ENCODE data around the gene CCNL1.
A peak's percentile ranks its signal among the peaks of the same experiment; 100 is the strongest.
"Not testable (repeated sequence)": the region's sequence is repeated elsewhere in the genome, so short reads cannot be mapped to it uniquely, and the experiment has no call there.

The CCNL1 gene

DNA sequence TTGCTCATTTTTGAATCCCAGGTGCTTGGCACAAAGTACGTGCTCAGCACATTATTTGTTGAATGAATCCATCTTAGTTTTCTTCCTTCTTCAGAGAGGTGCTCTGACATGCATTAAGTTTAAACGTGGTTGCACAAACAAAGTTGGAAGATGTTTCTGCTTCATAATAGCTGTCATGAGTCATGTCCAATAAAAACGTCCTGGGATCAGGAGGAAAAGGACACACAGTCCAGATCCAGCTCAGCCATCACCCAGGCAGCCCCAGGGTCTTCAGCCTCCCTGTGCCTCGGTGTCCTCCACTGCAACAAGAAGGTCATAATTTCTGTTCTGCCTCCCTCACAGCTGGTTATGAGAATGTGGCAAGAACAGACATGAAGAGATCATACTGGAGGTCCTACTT is 55.4 kb downstream of the CCNL1 start:
- H3K36me3 ChIP-seq (ENCODE audit: insufficient read depth, low read length) = no peaks in the 10 kb centered on the region
- H3K27me3 ChIP-seq (ENCODE audit: insufficient read depth, low read length, poor library complexity, severe bottlenecking) = no peaks in the 10 kb centered on the region
- no peaks in the 10 kb centered on the region for H3K9me3 ChIP-seq (ENCODE audit: insufficient read depth, low read depth, low read length)
- H3K4me1 ChIP-seq (ENCODE audit: insufficient read depth, low read length, poor library complexity, severe bottlenecking) = no peaks in the 10 kb centered on the region
- no peak overlapping the region for H3K4me3 ChIP-seq (ENCODE audit: low read length, poor library complexity, severe bottlenecking)
- no peak for TF ChIP-seq EZH2phosphoT487 (IDR thresholded peaks at IDR 0.05; ENCODE audit: borderline replicate concordance)
- TF ChIP-seq, protein P1, sequence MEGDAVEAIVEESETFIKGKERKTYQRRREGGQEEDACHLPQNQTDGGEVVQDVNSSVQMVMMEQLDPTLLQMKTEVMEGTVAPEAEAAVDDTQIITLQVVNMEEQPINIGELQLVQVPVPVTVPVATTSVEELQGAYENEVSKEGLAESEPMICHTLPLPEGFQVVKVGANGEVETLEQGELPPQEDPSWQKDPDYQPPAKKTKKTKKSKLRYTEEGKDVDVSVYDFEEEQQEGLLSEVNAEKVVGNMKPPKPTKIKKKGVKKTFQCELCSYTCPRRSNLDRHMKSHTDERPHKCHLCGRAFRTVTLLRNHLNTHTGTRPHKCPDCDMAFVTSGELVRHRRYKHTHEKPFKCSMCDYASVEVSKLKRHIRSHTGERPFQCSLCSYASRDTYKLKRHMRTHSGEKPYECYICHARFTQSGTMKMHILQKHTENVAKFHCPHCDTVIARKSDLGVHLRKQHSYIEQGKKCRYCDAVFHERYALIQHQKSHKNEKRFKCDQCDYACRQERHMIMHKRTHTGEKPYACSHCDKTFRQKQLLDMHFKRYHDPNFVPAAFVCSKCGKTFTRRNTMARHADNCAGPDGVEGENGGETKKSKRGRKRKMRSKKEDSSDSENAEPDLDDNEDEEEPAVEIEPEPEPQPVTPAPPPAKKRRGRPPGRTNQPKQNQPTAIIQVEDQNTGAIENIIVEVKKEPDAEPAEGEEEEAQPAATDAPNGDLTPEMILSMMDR (conservative IDR thresholded peaks at IDR 0.05; ENCODE audit: low read length) = no peak
- H3K9me2 ChIP-seq (replicated peaks; ENCODE audit: low read depth, low read length) = no peaks in the 10 kb centered on the region
- no peak overlapping the region for H3K4me2 ChIP-seq (ENCODE audit: low read depth, low read length, poor library complexity, severe bottlenecking)
- no peaks in the 10 kb centered on the region for H3K79me2 ChIP-seq (ENCODE audit: insufficient read depth, low read length)
- H3K9ac ChIP-seq (ENCODE audit: low read depth, low read length, poor library complexity, severe bottlenecking) = no peak overlapping the region
- no peaks in the 10 kb centered on the region for H3F3A ChIP-seq (ENCODE audit: low read depth)
- no peaks in the 10 kb centered on the region for H4K20me1 ChIP-seq (ENCODE audit: insufficient read depth, low read length, poor library complexity, severe bottlenecking)
- peak overlapping the region; percentile 62; the same call in 1 of the 2 replicates for H2AFZ ChIP-seq (ENCODE audit: low read length)

DNA sequence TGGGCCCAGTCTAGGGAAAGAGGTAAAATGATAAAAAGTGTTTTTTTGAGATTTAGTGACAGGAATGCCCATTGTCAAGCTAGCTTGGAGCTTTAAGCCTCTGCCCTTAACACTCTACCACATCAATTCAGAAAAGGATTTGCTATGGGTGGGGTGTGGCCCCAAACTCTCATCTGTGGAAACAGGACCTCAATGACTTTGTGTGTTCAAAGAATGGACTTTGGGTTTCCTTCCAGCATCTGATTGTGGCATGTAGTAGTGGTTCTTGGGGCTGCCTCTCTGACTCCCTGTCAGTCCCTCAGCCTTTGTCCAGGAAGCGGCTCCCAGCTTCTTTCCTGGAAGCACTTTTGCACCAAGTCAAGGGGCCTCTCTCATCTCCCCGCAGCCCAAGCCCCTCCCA is 56.1 kb downstream of the CCNL1 start:
- peak overlapping the region; percentile 72; the same call in 1 of the 2 replicates for H2AFZ ChIP-seq (ENCODE audit: low read length)
- no peak overlapping the region for H3K4me2 ChIP-seq (ENCODE audit: low read depth, low read length, poor library complexity, severe bottlenecking)

DNA sequence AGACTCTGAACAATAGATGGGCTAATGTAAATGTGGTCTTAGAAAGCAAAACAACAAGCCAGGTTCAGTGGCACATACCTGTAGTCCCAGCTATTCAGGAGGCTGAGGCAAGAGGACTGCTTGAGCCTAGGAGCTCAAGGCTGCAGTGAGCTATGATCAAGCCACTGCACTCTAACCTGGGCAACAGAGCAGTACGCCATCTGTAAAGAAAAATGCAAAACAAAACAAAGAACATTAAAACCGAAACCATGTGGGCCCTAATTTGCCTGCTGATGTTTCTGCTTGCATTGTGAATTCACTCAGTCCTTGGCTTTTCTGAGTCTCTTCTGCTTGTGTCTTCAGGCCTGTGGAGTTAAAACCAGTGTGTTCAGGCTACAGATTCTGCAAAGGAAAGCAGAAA is 56.7 kb downstream of the CCNL1 start:
- Histone ChIP-seq H2AFZ (ENCODE audit: low read length) (peak overlapping the region; percentile 72; the same call in 1 of the 2 replicates), H3K4me3 (ENCODE audit: low read length, poor library complexity, severe bottlenecking) (no peak overlapping the region), H3K4me1 (ENCODE audit: insufficient read depth, low read length, poor library complexity, severe bottlenecking) (no peaks in the 10 kb centered on the region), H3K9me3 (ENCODE audit: insufficient read depth, low read depth, low read length) (no peaks in the 10 kb centered on the region), H3F3A (ENCODE audit: low read depth) (no peaks in the 10 kb centered on the region), H3K36me3 (ENCODE audit: insufficient read depth, low read length) (no peaks in the 10 kb centered on the region), H3K9me2 (replicated peaks; ENCODE audit: low read depth, low read length) (no peaks in the 10 kb centered on the region), H3K9ac (ENCODE audit: low read depth, low read length, poor library complexity, severe bottlenecking) (no peak overlapping the region), H3K27me3 (ENCODE audit: insufficient read depth, low read length, poor library complexity, severe bottlenecking) (no peaks in the 10 kb centered on the region), H4K20me1 (ENCODE audit: insufficient read depth, low read length, poor library complexity, severe bottlenecking) (no peaks in the 10 kb centered on the region), H3K4me2 (ENCODE audit: low read depth, low read length, poor library complexity, severe bottlenecking) (no peak overlapping the region), H3K79me2 (ENCODE audit: insufficient read depth, low read length) (no peaks in the 10 kb centered on the region)
- TF ChIP-seq EZH2phosphoT487 (IDR thresholded peaks at IDR 0.05; ENCODE audit: borderline replicate concordance) = no peak
- TF ChIP-seq, protein P1 (conservative IDR thresholded peaks at IDR 0.05; ENCODE audit: low read length) = no peak

More for the DNA sequence above, 56.1 kb downstream of the CCNL1 start:
- Histone ChIP-seq H3K27me3 (ENCODE audit: insufficient read depth, low read length, poor library complexity, severe bottlenecking) (no peaks in the 10 kb centered on the region), H3F3A (ENCODE audit: low read depth) (no peaks in the 10 kb centered on the region), H3K36me3 (ENCODE audit: insufficient read depth, low read length) (no peaks in the 10 kb centered on the region), H3K9me3 (ENCODE audit: insufficient read depth, low read depth, low read length) (no peaks in the 10 kb centered on the region), H3K4me1 (ENCODE audit: insufficient read depth, low read length, poor library complexity, severe bottlenecking) (no peaks in the 10 kb centered on the region), H3K79me2 (ENCODE audit: insufficient read depth, low read length) (no peaks in the 10 kb centered on the region), H3K9me2 (replicated peaks; ENCODE audit: low read depth, low read length) (no peaks in the 10 kb centered on the region), H3K4me3 (ENCODE audit: low read length, poor library complexity, severe bottlenecking) (no peak overlapping the region), H4K20me1 (ENCODE audit: insufficient read depth, low read length, poor library complexity, severe bottlenecking) (no peaks in the 10 kb centered on the region), H3K9ac (ENCODE audit: low read depth, low read length, poor library complexity, severe bottlenecking) (no peak overlapping the region)
- TF ChIP-seq EZH2phosphoT487 (IDR thresholded peaks at IDR 0.05; ENCODE audit: borderline replicate concordance) = no peak
- TF ChIP-seq, protein P1 (conservative IDR thresholded peaks at IDR 0.05; ENCODE audit: low read length) = no peak

DNA sequence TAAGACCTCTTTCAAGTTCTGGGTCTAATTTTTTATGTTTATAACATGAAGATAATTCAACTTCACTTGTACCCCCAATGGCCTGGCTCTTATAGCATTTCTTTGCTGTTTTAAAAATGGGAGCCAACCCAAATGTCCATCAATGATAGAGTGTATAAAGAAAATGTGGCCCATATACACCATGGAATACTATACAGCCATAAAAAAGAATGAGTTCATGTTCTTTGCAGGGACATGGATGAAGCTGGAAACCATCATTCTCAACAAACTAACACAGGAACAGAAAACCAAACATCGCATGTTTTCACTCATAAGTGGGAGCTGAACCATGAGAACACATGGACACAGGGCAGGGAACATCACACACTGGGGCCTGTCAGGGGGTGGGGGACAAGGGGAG is 57.4 kb downstream of the CCNL1 start:
- not testable (repeated sequence) for H3F3A ChIP-seq (ENCODE audit: low read depth); H3K36me3 ChIP-seq (ENCODE audit: insufficient read depth, low read length); H4K20me1 ChIP-seq (ENCODE audit: insufficient read depth, low read length, poor library complexity, severe bottlenecking); H3K9me3 ChIP-seq (ENCODE audit: insufficient read depth, low read depth, low read length); H3K4me1 ChIP-seq (ENCODE audit: insufficient read depth, low read length, poor library complexity, severe bottlenecking); H2AFZ ChIP-seq (ENCODE audit: low read length); H3K9me2 ChIP-seq (replicated peaks; ENCODE audit: low read depth, low read length); H3K9ac ChIP-seq (ENCODE audit: low read depth, low read length, poor library complexity, severe bottlenecking); H3K79me2 ChIP-seq (ENCODE audit: insufficient read depth, low read length); H3K4me2 ChIP-seq (ENCODE audit: low read depth, low read length, poor library complexity, severe bottlenecking); H3K27me3 ChIP-seq (ENCODE audit: insufficient read depth, low read length, poor library complexity, severe bottlenecking); H3K4me3 ChIP-seq (ENCODE audit: low read length, poor library complexity, severe bottlenecking)

Measured in Loucy (cell line).